Measurements from ENCODE around the gene S100PBP.

Gene S100PBP

GRCh38 chr1:32825181-32825580, 7.7 kb downstream of the S100PBP start:
- H3K36me3 ChIP-seq: peaks cover 46 to 68% (median 58%) of the 10 kb centered on the region in 11 experiments
- no peaks in the 10 kb centered on the region for H3K9me3 ChIP-seq (replicated peaks in 1 of 11)
- no peaks in the 10 kb centered on the region for H3K27me3 ChIP-seq
- H3K4me3 ChIP-seq: no peak overlapping the region
- no peak overlapping the region for H3K9ac ChIP-seq
- peak overlapping the region in 5 of 11 experiments; percentile 4 to 44 (median 17); a peak in 4 of 22 replicates for H3K4me2 ChIP-seq
- no peak for TF ChIP-seq Cebpa-rat (IDR thresholded peaks at IDR 0.05)
- no peak overlapping the region for H3K27ac ChIP-seq
- H3K4me1 ChIP-seq: peaks cover 6 to 31% (median 11%) of the 10 kb centered on the region in 10 experiments; a peak in 17 of 20 replicates
- H4K20me1 ChIP-seq: peaks cover 0 to 24% (median 0%) of the 10 kb centered on the region in 11 experiments; a peak in 2 of 22 replicates

GRCh38 chr1:32828341-32828740, 10.9 kb downstream of the S100PBP start:
- peaks cover 0 to 15% (median 0%) of the 10 kb centered on the region in 11 experiments; a peak in 2 of 22 replicates for H4K20me1 ChIP-seq
- no peak overlapping the region for H3K9ac ChIP-seq
- no peaks in the 10 kb centered on the region for H3K9me3 ChIP-seq (replicated peaks in 1 of 11)
- peaks cover 0 to 14% (median 6%) of the 10 kb centered on the region in 10 experiments; a peak in 11 of 20 replicates for H3K4me1 ChIP-seq
- no peak for TF ChIP-seq Cebpa-rat (IDR thresholded peaks at IDR 0.05)
- no peak overlapping the region for H3K4me3 ChIP-seq
- H3K27ac ChIP-seq: no peak overlapping the region
- no peak overlapping the region for H3K4me2 ChIP-seq
- H3K27me3 ChIP-seq: no peaks in the 10 kb centered on the region
- H3K36me3 ChIP-seq: peaks cover 76 to 86% (median 80%) of the 10 kb centered on the region in 11 experiments

- peaks cover 0 to 4% (median under 1%) of the 10 kb centered on the region in 10 experiments; a peak in 9 of 20 replicates for H3K4me1 ChIP-seq
- H3K36me3 ChIP-seq: peaks cover 89 to 98% (median 92%) of the 10 kb centered on the region in 11 experiments
- H3K4me2 ChIP-seq: no peak overlapping the region
- H3K9me3 ChIP-seq (replicated peaks in 1 of 11): no peaks in the 10 kb centered on the region
- no peak overlapping the region for H3K4me3 ChIP-seq
- peaks cover 0 to 7% (median 0%) of the 10 kb centered on the region in 11 experiments; a peak in 2 of 22 replicates for H4K20me1 ChIP-seq
- no peak overlapping the region for H3K27ac ChIP-seq
- H3K9ac ChIP-seq: 0 out of 22 replicates have a peak overlapping the region, but pooled peaks of 1 of the 11 experiments have one; percentile 38
- no peaks in the 10 kb centered on the region for H3K27me3 ChIP-seq
- no peak for TF ChIP-seq Cebpa-rat (IDR thresholded peaks at IDR 0.05)
These were observed 12.8 kb downstream of the S100PBP start for GRCh38 chr1:32830092-32830852.

- peaks cover 0 to 7% (median 0%) of the 10 kb centered on the region in 11 experiments; a peak in 2 of 22 replicates for H4K20me1 ChIP-seq
- H3K4me2 ChIP-seq: no peak overlapping the region
- no peak overlapping the region for H3K4me3 ChIP-seq
- H3K27ac ChIP-seq: no peak overlapping the region
- TF ChIP-seq Cebpa-rat (IDR thresholded peaks at IDR 0.05): no peak
- no peaks in the 10 kb centered on the region for H3K27me3 ChIP-seq
- peaks cover 0 to 5% (median 0%) of the 10 kb centered on the region in 10 experiments; a peak in 1 of 20 replicates for H3K4me1 ChIP-seq
- H3K36me3 ChIP-seq: peaks cover 87 to 98% (median 93%) of the 10 kb centered on the region in 11 experiments
- H3K9me3 ChIP-seq (replicated peaks in 1 of 11): no peaks in the 10 kb centered on the region
- H3K9ac ChIP-seq: no peak overlapping the region
These were observed 14.4 kb downstream of the S100PBP start for GRCh38 chr1:32831878-32832277.

- Histone ChIP-seq H3K9ac (no peak overlapping the region), H3K36me3 (peaks cover 76 to 98% (median 89%) of the 10 kb centered on the region in 11 experiments)
These were observed 31.1 kb downstream of the S100PBP start for GRCh38 chr1:32848354-32849063.

GRCh38 chr1:32855861-32856617, 38.6 kb downstream of the S100PBP start:
- H3K27ac ChIP-seq: no peak overlapping the region
- H3K4me1 ChIP-seq: peaks cover 0 to 6% (median 0%) of the 10 kb centered on the region in 10 experiments; a peak in 3 of 20 replicates
- H4K20me1 ChIP-seq: peaks cover 0 to 13% (median 0%) of the 10 kb centered on the region in 11 experiments; a peak in 1 of 22 replicates
- H3K27me3 ChIP-seq: no peaks in the 10 kb centered on the region
- TF ChIP-seq Cebpa-rat (IDR thresholded peaks at IDR 0.05): no peak
- no peak overlapping the region for H3K4me3 ChIP-seq
- no peak overlapping the region for H3K9ac ChIP-seq
- peaks cover 82 to 100% (median 93%) of the 10 kb centered on the region in 11 experiments for H3K36me3 ChIP-seq
- H3K4me2 ChIP-seq: no peak overlapping the region
- no peaks in the 10 kb centered on the region for H3K9me3 ChIP-seq (replicated peaks in 1 of 11)

More at GRCh38 chr1:32848354-32849063, 31.1 kb downstream of the S100PBP start:
- Histone ChIP-seq H3K27ac (no peak overlapping the region), H3K4me3 (no peak overlapping the region), H3K4me1 (no peaks in the 10 kb centered on the region), H3K4me2 (no peak overlapping the region), H3K27me3 (no peaks in the 10 kb centered on the region), H4K20me1 (no peaks in the 10 kb centered on the region), H3K9me3 (replicated peaks in 1 of 11) (peaks cover 13 to 27% (median 21%) of the 10 kb centered on the region in 11 experiments; a peak in 21 of 22 replicates)
- TF ChIP-seq Cebpa-rat (IDR thresholded peaks at IDR 0.05): no peak

- no peak overlapping the region for H3K27ac ChIP-seq
- H3K9ac ChIP-seq: no peak overlapping the region
- no peak overlapping the region for H3K4me3 ChIP-seq
- H3K9me3 ChIP-seq (replicated peaks in 1 of 11): no peaks in the 10 kb centered on the region
- H3K4me1 ChIP-seq: peaks cover 0 to 27% (median 0%) of the 10 kb centered on the region in 10 experiments; a peak in 4 of 20 replicates
- peaks cover 0 to 16% (median 0%) of the 10 kb centered on the region in 11 experiments; a peak in 3 of 22 replicates for H4K20me1 ChIP-seq
- TF ChIP-seq Cebpa-rat (IDR thresholded peaks at IDR 0.05): no peak
- H3K27me3 ChIP-seq: no peaks in the 10 kb centered on the region
- H3K36me3 ChIP-seq: peaks cover 66 to 100% (median 96%) of the 10 kb centered on the region in 11 experiments
- H3K4me2 ChIP-seq: no peak overlapping the region
These were observed 40.7 kb downstream of the S100PBP start for GRCh38 chr1:32858136-32858535.

- peaks cover 59 to 100% (median 91%) of the 10 kb centered on the region in 11 experiments for H3K36me3 ChIP-seq
- H3K9ac ChIP-seq: no peak overlapping the region
- H4K20me1 ChIP-seq: peaks cover 0 to 23% (median 0%) of the 10 kb centered on the region in 11 experiments; a peak in 4 of 22 replicates
- H3K27ac ChIP-seq: no peak overlapping the region
- H3K4me2 ChIP-seq: no peak overlapping the region
- H3K9me3 ChIP-seq (replicated peaks in 1 of 11): no peaks in the 10 kb centered on the region
- H3K4me1 ChIP-seq: peaks cover 0 to 34% (median 0%) of the 10 kb centered on the region in 10 experiments; a peak in 4 of 20 replicates
- H3K4me3 ChIP-seq: no peak overlapping the region
- H3K27me3 ChIP-seq: no peaks in the 10 kb centered on the region
- TF ChIP-seq Cebpa-rat (IDR thresholded peaks at IDR 0.05): no peak
These were observed 41.3 kb downstream of the S100PBP start for GRCh38 chr1:32858791-32859190.
